B cell (primary cell): ENCODE results near the gene TAS2R4. TPM values are rescaled to one million over a fixed set of nuclear protein-coding genes. Genes with fewer than 3 reads are reported as not detected.

Experiments
- ATAC-seq: fragments of 200-7000 bp; cut with Tn5 transposase; one replicate; pipeline ENCODE4 v1.10.0; 2021; ENCODE audit warnings: low read depth, mild to moderate bottlenecking, moderate number of reproducible peaks, moderate library complexity
- CTCF ChIA-PET: fragments of 350-600 bp; sonication (Branson Sonifier 250); formaldehyde crosslinking; loops from one replicate; lab custom pipeline; 2021; ENCODE audit warnings: antibody characterized with exemption, inconsistent platforms; lab: Charles Lee
- POLR2A ChIA-PET: fragments of 350-600 bp; sonication (Branson Sonifier 250); formaldehyde crosslinking; loops from one replicate; lab custom pipeline; 2021; ENCODE audit warnings: antibody characterized with exemption; lab: Charles Lee
- DNase-seq: peaks from one replicate; pipeline ENCODE4 v3.0.0; 2013
- H2AFZ ChIP-seq: 2 replicates; pipeline ENCODE4 v1.6.1; 2012; ENCODE audit warnings: mild to moderate bottlenecking, low read depth, low read length; ENCODE audit not compliant: insufficient read depth, poor library complexity, severe bottlenecking
- H3K27ac ChIP-seq, 2 donors: 1 replicate in 1 of 2; 2 replicates in 1 of 2; pipeline ENCODE4 v1.5.1; 2012 to 2013; ENCODE audit warnings: low read length in 2 of 2, mild to moderate bottlenecking in 2 of 2, moderate library complexity in 1 of 2
- H3K27me3 ChIP-seq, 4 experiments: fragments of 200-600 bp in 1 of 4; sonication (generic) in 1 of 4; replicated peaks in 1 of 4; 1 replicate in 2 of 4; 2 replicates in 2 of 4; pipeline versions ENCODE4 v1.6.1 to v1.7.0; 2013 to 2016; ENCODE audit warnings: low read length in 3 of 4, mild to moderate bottlenecking in 2 of 4, mixed read lengths in 1 of 4, moderate library complexity in 1 of 4; ENCODE audit not compliant: insufficient read depth in 4 of 4, control insufficient read depth in 3 of 4; ENCODE audit errors: control extremely low read depth in 1 of 4
- H3K36me3 ChIP-seq, 2 experiments: replicated peaks in 1 of 2; 1 replicate in 1 of 2; 2 replicates in 1 of 2; pipeline versions ENCODE4 v1.6.1 to v1.7.1; 2013; ENCODE audit warnings: low read length in 1 of 2; ENCODE audit not compliant: insufficient read depth in 2 of 2, control insufficient read depth in 1 of 2; ENCODE audit errors: control extremely low read depth in 1 of 2, extremely low read depth in 1 of 2
- H3K4me1 ChIP-seq, 2 donors: fragments of 200-600 bp in 1 of 2; sonication (generic) in 1 of 2; 1 replicate in 1 of 2; 2 replicates in 1 of 2; pipeline versions ENCODE4 v1.5.1 to v1.6.1; 2013 to 2017; ENCODE audit warnings: low read length in 2 of 2; ENCODE audit not compliant: control insufficient read depth in 2 of 2, insufficient read depth in 2 of 2
- H3K4me2 ChIP-seq: replicated peaks from 2 replicates; pipeline ENCODE3; 2012; ENCODE audit warnings: mild to moderate bottlenecking, low read depth, low read length; ENCODE audit not compliant: poor library complexity, severe bottlenecking
- H3K4me3 ChIP-seq, 5 experiments: fragments of 200-600 bp in 1 of 5; sonication (generic) in 1 of 5; 1 replicate in 3 of 5; 2 replicates in 2 of 5; pipeline versions ENCODE4 v1.5.1 to v1.7.0; 2011 to 2016; ENCODE audit warnings: low read length in 4 of 5, mild to moderate bottlenecking in 4 of 5, low read depth in 2 of 5, control low read depth in 1 of 5, moderate library complexity in 1 of 5; ENCODE audit not compliant: insufficient read depth in 1 of 5; ENCODE audit errors: control extremely low read depth in 1 of 5, extremely low read depth in 1 of 5
- H3K79me2 ChIP-seq: fragments of 200-600 bp; sonication (generic); one replicate; pipeline ENCODE4 v1.6.0; 2016; ENCODE audit warnings: low read length; ENCODE audit not compliant: control insufficient read depth, insufficient read depth
- H3K9ac ChIP-seq: fragments of 200-600 bp; sonication (generic); 2 replicates; pipeline ENCODE4 v1.6.1; 2017; ENCODE audit warnings: mild to moderate bottlenecking, low read length, moderate library complexity
- H3K9me3 ChIP-seq, 3 donors: one replicate each; pipeline versions ENCODE4 v1.6.1 to v1.7.1; 2013; ENCODE audit warnings: low read length in 2 of 3; ENCODE audit not compliant: control insufficient read depth in 2 of 3, insufficient read depth in 1 of 3; ENCODE audit errors: control extremely low read depth in 1 of 3
- H4K20me1 ChIP-seq: 2 replicates; pipeline ENCODE4 v1.6.0; 2012; ENCODE audit warnings: mild to moderate bottlenecking, low read length; ENCODE audit not compliant: insufficient read depth, control insufficient read depth, poor library complexity, severe bottlenecking
- H3K27ac Mint-ChIP-seq: one replicate; pipeline ENCODE4 v1.8.0; 2021; ENCODE audit warnings: mixed read lengths
- H3K27me3 Mint-ChIP-seq: one replicate; pipeline ENCODE4 v1.8.0; 2021; ENCODE audit warnings: mixed read lengths
- H3K4me1 Mint-ChIP-seq: one replicate; pipeline ENCODE4 v1.8.0; 2021; ENCODE audit warnings: mixed read lengths
- H3K4me3 Mint-ChIP-seq: one replicate; pipeline ENCODE4 v1.8.0; 2021; ENCODE audit warnings: mixed read lengths
- H3K9me3 Mint-ChIP-seq: one replicate; pipeline ENCODE4 v1.8.0; 2022; ENCODE audit warnings: mixed read lengths; ENCODE audit not compliant: insufficient read depth
- EZH2 ChIP-seq: IDR thresholded peaks from 2 replicates; pipeline ENCODE4 v1.6.1; 2012; ENCODE audit warnings: borderline replicate concordance, low read depth, mild to moderate bottlenecking, moderate library complexity, low read length; ENCODE audit not compliant: insufficient read depth, poor library complexity, severe bottlenecking
- WGBS: methylation state at CpG from one replicate; pipeline ENCODE4 v1.1.5; 2013; ENCODE audit warnings: missing lambda C conversion rate; ENCODE audit not compliant: insufficient coverage; 5-methylcytosine and 5-hydroxymethylcytosine counted together
- intact Hi-C: fragments of 100-400 bp; cut with micrococcal nuclease; formaldehyde crosslinking; loops from one replicate; pipeline ENCODE4 v1.10.0; 2022
- polyA plus RNA-seq: library from polyadenylated mRNA; depleted of rRNA; stranded (reverse); fragments of >200 nt; gene quantifications from 2 replicates; pipeline ENCODE4 v1.2.3, GENCODE V29; 2012
- total RNA-seq, 2 donors: library from RNA; stranded (reverse); fragments of 120-200 nt in 1 of 2; gene quantifications; 1 replicate in 1 of 2; 2 replicates in 1 of 2; pipeline versions ENCODE4 v1.2.3 to v1.2.4, GENCODE V29; 2013 to 2022
- TF ChIP-seq, protein P1 (sequence below): fragments of 200-600 bp; IDR thresholded peaks from one replicate; pipeline ENCODE4 v1.8.0; 2022; ENCODE audit warnings: antibody characterized with exemption, mild to moderate bottlenecking

Gene TAS2R4
- total and polyA plus RNA-seq, 2 donors (not counting 1 experiment from before 2014, with no cell fraction given) = 0.39 to 5.4 TPM

DNA sequence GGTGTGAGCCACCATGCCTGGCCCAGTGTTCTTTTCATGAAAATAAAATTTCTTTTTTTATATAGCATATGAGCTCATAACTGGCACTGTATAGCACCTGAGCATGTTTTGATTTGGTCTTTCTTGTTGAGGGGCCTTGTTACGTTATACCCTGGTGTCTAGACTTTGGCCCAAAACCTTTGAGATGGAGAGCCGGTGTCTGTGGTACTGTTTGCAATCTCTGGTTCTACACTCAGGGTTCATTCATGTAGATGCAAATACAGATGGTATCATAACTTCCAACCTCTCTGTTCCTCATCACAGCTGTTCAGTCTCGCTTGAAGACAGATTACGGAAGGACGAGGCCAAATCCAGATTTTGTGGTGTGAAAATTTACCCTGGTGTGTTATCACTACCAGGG, 13.4 kb downstream of the TAS2R4 start, which contains the start of gene TAS2R5:
Gene TAS2R5, plus strand, starts transcription at position 301 of the 400 bp plus-strand sequence. CDS start 145 bp downstream, outside the sequence.
- intact Hi-C loops = no loop called here
- no peaks in the 10 kb centered on the region for H3K9me3 ChIP-seq
- no peak within 1 kb of the TSS for H3K4me3 ChIP-seq
- Mint-ChIP-seq H3K4me1 (no peaks in the 10 kb centered on the region), H3K27ac (no peak within 1 kb of the TSS), H3K9me3 (no peaks in the 10 kb centered on the region), H3K4me3 (no peak within 1 kb of the TSS), H3K27me3 (no peaks in the 10 kb centered on the region)
- peaks cover 7% of the 10 kb centered on the region for H4K20me1 ChIP-seq
- peaks cover 3 to 5% of the 10 kb centered on the region in 2 experiments for H3K36me3 ChIP-seq
- H3K27me3 ChIP-seq = no peaks in the 10 kb centered on the region
- ChIA-PET POLR2A (no interaction called here), CTCF (no interaction called here)
- no peaks in the 10 kb centered on the region for H3K4me1 ChIP-seq
- H3K4me2 ChIP-seq = no peak within 1 kb of the TSS
- no peak for TF ChIP-seq EZH2
- TF ChIP-seq, protein P1, sequence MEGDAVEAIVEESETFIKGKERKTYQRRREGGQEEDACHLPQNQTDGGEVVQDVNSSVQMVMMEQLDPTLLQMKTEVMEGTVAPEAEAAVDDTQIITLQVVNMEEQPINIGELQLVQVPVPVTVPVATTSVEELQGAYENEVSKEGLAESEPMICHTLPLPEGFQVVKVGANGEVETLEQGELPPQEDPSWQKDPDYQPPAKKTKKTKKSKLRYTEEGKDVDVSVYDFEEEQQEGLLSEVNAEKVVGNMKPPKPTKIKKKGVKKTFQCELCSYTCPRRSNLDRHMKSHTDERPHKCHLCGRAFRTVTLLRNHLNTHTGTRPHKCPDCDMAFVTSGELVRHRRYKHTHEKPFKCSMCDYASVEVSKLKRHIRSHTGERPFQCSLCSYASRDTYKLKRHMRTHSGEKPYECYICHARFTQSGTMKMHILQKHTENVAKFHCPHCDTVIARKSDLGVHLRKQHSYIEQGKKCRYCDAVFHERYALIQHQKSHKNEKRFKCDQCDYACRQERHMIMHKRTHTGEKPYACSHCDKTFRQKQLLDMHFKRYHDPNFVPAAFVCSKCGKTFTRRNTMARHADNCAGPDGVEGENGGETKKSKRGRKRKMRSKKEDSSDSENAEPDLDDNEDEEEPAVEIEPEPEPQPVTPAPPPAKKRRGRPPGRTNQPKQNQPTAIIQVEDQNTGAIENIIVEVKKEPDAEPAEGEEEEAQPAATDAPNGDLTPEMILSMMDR = no peak
- H3K79me2 ChIP-seq = no peaks in the 10 kb centered on the region
- H3K9ac ChIP-seq = no peak within 1 kb of the TSS
- 100% methylated on average over 2 of the region's 5 CpGs for WGBS
- no peak for ATAC-seq
- DNase-seq = no peak
- no peak within 1 kb of the TSS for H3K27ac ChIP-seq
- no peak within 1 kb of the TSS for H2AFZ ChIP-seq

DNA sequence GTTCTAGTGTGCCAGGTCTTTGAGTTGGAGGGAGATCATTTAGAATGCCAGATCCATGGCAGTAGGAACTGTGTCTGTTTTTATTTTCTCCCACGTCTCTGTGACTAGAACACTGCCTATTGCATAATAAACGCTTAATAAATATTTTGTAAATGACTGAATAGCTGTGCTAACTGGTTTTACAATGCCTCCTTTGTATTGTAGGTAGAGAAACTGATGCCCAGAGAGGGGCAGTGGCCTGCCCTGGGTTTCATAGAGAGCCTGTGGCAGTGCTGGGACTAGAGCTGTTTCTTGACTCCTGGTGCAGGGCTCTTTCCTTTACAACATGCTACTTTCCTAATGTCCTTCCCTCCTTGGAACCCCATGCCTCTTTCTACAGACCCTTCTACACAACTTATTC, 16.1 kb downstream of the TAS2R4 start:
- no peak for TF ChIP-seq EZH2
- TF ChIP-seq, protein P1 = no peak
- peaks cover 0 to 5% of the 10 kb centered on the region in 2 experiments for H3K36me3 ChIP-seq
- intact Hi-C loops = no loop called here
- H4K20me1 ChIP-seq = no peaks in the 10 kb centered on the region
- H3K4me1 ChIP-seq = no peaks in the 10 kb centered on the region
- H3K4me2 ChIP-seq = no peak overlapping the region
- no peaks in the 10 kb centered on the region for H3K9me3 ChIP-seq
- H3K27me3 Mint-ChIP-seq = no peaks in the 10 kb centered on the region
- no peak overlapping the region for H3K4me3 Mint-ChIP-seq
- no peak for ATAC-seq
- no peak overlapping the region for H3K27ac Mint-ChIP-seq
- no peaks in the 10 kb centered on the region for H3K4me1 Mint-ChIP-seq
- no peak for DNase-seq
- ChIA-PET POLR2A (no interaction called here), CTCF (no interaction called here)
- WGBS = no CpG with 5 or more reads among the region's 2 CpGs
- H3K27ac ChIP-seq = no peak overlapping the region
- no peak overlapping the region for H3K4me3 ChIP-seq
- H3K9me3 Mint-ChIP-seq = no peaks in the 10 kb centered on the region
- H3K9ac ChIP-seq = no peak overlapping the region
- H2AFZ ChIP-seq = no peak overlapping the region
- H3K27me3 ChIP-seq = no peaks in the 10 kb centered on the region
- H3K79me2 ChIP-seq = no peaks in the 10 kb centered on the region
